Embryonic facial prominence (tissue), 1 donor: ENCODE results near the gene STRADB.
"Not testable (repeated sequence)": the region's sequence is repeated elsewhere in the genome, so short reads cannot be mapped to it uniquely, and the experiment has no call there.

Experiments used
- DNase-seq: peaks from one replicate; pipeline ENCODE4 v3.0.0-alpha.2; 2016; ENCODE audit errors: extremely low spot score

STRADB gene

GRCh38 chr2:201467666-201468065, 16.1 kb downstream of the STRADB start:
- DNase-seq: no peak

GRCh38 chr2:201470821-201471731, 19.5 kb downstream of the STRADB start:
- DNase-seq: no peak

GRCh38 chr2:201471732-201472393, 20.3 kb downstream of the STRADB start:
- no peak for DNase-seq

GRCh38 chr2:201472411-201472810, 20.9 kb downstream of the STRADB start:
- DNase-seq: no peak

GRCh38 chr2:201482543-201482942, 31.0 kb downstream of the STRADB start:
- no peak for DNase-seq

GRCh38 chr2:201483342-201483741, 31.8 kb downstream of the STRADB start:
- no peak for DNase-seq

GRCh38 chr2:201483758-201484157, 32.2 kb downstream of the STRADB start:
- not testable (repeated sequence) for DNase-seq

DNA sequence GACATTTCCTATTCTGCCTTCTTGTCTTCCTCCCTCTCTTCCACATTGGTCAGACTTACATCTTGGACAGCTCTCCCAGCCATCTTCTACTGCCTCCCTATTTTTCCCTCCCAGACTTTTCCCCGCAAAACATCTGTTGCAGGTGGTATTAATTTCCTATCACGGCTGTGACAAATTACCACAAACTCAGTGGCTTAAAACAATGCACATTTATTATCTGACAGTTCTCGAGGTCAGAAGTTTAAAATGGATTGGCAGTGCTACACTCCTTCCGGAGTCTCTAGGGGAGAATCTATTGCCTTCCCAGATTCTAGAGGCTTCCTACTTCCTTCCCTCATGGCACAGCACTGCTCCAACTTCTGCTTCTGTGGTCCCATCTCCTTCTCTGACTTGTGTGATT, 33.3 kb downstream of the STRADB start:
- no peak for DNase-seq

DNA sequence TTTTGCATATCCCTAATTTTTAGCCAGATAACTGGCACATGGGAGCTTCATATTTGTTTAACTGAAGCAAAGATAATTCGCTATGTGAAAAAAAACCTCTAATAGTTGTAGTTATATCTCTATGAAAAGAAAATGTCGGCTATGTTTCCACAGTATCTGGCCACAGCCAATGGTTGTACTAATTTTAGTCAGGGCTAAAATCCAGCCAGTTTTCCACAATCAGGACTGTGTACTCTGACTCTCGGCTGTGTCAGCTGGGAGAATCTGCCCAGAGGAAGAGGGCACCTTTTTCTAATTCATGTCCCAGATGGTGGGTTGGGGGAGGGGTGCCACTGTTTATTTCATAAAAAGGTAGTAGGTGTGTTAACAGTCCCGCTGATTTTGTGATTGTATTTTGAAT, 38.8 kb downstream of the STRADB start:
- DNase-seq: no peak

DNA sequence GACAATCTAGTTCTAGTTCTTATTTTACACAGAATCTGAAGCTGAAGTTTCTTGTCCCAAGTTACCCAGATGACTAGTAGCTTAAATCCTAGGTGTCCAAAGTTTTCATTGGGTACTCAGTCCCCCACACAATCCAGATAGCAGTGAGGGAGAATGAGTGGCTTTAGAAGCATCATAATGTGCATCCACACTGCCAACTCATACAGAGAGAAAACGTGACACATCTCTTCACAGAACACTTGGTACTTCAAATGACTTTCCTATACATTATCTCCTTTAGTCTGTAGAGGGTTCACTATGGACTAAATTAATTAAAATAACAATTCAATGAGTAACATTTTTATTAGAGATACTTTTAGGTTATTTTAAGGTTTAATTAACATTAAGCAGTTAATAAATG, 45.2 kb downstream of the STRADB start:
- DNase-seq: no peak

GRCh38 chr2:201500534-201500933, 49.0 kb downstream of the STRADB start:
- no peak for DNase-seq

- DNase-seq: no peak
These were observed 51.2 kb downstream of the STRADB start for GRCh38 chr2:201502713-201503112.

DNA sequence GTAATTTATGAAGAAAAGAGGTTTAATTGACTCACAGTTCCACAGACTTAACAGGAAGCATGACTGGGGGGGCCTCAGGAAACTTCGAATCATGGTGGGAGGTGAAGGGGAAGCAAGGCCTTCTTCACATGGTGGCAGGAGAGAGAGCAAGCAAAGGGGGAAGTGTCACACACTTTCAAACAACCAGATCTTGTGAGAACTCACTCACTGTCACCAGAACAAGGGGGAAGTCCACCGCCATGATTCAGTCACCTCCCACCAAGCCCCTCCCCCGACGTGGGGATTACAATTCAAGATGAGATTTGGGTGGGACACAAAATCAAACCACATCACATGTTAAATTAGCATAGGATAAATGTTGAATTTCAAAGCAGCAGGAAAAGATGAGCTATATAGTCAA, 56.2 kb downstream of the STRADB start:
- no peak for DNase-seq

- no peak for DNase-seq
These were observed 61.7 kb downstream of the STRADB start for GRCh38 chr2:201513271-201513670.

DNA sequence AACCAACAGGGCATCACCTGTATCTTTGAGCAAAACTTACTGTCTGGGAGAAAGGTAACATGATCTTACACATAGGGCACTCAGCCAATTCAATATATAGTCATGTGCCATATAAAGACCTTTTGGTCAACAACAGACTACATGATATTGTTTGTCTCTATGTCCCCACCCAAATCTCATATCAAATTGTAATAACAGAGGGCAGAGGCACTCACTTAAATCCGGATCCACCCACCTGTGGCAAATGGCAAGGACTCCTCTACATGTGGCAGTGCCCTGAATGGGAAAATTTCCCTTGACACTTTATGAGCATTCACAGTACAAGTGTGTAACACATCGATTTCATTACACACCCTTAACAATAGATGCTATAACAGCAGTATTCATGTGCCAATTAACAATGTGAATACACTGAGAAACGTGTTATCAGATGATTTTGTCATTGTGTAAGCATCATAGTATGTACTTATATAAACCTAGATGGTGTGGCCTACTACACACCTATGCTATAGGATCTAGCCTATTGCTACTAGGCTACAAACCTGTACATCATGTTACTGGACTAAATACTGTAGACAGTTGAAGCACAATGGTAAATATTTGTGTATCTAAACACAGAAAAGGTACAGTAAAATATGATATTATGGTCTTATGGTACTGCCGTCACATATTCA, 64.2 kb downstream of the STRADB start:
- DNase-seq: no peak

DNA sequence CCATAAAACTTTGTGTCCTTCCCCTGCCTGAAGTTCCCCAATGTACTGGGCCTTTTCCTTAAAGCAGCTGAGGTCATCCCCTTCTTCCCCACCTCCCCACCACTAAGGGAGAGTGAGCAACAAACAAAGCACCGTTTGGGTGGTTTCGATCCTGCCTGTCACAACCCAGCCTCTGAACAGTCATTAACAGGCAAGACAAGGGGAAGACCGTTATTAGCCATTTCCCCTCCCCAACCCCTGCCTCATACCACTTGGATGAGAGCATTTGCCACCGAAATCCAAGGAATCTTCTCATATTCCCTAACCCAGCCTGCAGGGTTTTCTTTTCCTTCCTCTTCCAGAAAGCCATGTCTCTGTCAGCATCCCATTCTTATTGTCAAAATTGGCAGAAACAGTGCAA, 65.6 kb downstream of the STRADB start:
- DNase-seq: no peak

DNA sequence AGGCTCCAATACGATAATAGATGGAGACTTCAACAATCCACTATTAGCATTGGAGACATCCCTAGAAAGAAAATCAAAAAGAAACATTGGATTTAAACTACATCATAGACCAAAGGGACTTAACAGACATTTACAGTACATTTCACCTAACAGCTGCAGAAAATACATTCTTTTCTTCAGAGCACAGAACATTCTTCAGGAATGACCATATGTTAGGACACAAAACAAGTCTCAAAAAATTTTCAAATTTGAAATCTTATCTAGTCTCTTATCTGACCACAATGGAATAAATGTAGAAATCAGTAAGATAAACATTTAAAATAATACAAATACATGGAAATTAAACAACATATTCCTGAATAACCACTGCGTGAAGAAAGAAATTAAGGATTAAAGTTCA, 68.7 kb downstream of the STRADB start:
- no peak for DNase-seq

DNA sequence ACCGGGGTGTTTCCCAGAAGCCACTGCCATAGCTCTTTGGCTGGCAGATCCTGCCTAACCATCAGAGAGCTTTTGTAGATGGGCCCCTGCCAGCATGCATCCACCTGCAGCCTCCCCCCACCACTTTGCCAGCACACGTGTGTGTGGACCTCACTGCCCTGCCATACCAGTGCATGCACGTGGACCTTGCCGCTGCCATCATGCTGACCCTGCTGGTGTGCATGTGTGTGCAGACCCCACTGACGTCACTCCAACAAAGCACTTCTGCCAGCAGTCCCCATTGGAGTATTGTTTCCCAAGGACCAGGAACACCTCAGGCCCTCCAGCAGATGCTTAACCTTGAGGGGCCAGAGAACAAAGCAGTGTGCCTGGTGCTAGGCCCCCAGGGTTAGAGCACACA, 71.4 kb downstream of the STRADB start:
- DNase-seq: no peak

DNA sequence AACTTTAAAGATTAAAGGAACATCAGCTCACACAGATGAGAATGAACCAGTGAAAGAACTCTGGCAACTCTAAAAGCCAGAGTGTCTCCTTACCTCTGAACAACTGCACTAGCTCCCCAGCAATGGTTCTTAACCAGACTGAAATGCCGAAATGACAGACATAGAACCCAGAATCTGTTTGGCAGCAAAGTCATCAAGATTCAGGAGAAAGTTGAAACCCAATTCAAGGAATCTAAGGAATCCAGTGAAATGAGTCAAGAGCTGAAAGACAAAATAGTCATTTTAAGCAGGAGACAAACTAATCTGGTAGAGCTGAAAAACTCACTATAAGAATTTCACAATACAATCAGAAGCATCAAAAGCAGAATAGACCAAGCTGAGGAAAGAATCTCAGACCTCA, 72.0 kb downstream of the STRADB start:
- no peak for DNase-seq
